GM23338 (cell line): ENCODE results near the gene KLRG1. TPM values are rescaled to one million over a fixed set of nuclear protein-coding genes. Genes with fewer than 3 reads are reported as not detected.

ENCODE experiments used
- ATAC-seq: fragments of 200-7000 bp; cut with Tn5 transposase; 3 replicates; pipeline ENCODE4 v1.9.1; 2020
- DNase-seq: peaks from one replicate; pipeline ENCODE4 v3.0.0-alpha.2; 2015; ENCODE audit warnings: low spot score
- H2AFZ ChIP-seq: fragments of 200-600 bp; sonication (generic); 2 replicates; pipeline ENCODE4 v1.8.0; 2016; ENCODE audit warnings: antibody characterized with exemption, mild to moderate bottlenecking, moderate library complexity
- H3F3A ChIP-seq: fragments of 200-600 bp; sonication (generic); replicated peaks from 2 replicates; pipeline ENCODE4 v1.8.0; 2017; ENCODE audit warnings: antibody characterized with exemption, mixed run types, low read depth
- H3K27ac ChIP-seq: fragments of 200-600 bp; sonication (generic); 2 replicates; pipeline ENCODE4 v1.6.1; 2016; ENCODE audit warnings: low read depth
- H3K27me3 ChIP-seq: fragments of 200-600 bp; sonication (generic); 2 replicates; pipeline ENCODE4 v1.8.0; 2016; ENCODE audit warnings: mild to moderate bottlenecking, mixed run types, moderate library complexity; ENCODE audit not compliant: insufficient read depth
- H3K36me3 ChIP-seq: fragments of 200-600 bp; sonication (generic); 2 replicates; pipeline ENCODE4 v1.8.0; 2016; ENCODE audit warnings: mild to moderate bottlenecking; ENCODE audit not compliant: insufficient read depth
- H3K4me1 ChIP-seq: fragments of 200-600 bp; sonication (generic); 2 replicates; pipeline ENCODE4 v1.8.0; 2016; ENCODE audit warnings: mild to moderate bottlenecking, moderate library complexity; ENCODE audit not compliant: insufficient read depth
- H3K4me2 ChIP-seq: fragments of 200-600 bp; sonication (generic); 2 replicates; pipeline ENCODE4 v1.7.1; 2017; ENCODE audit warnings: mixed run types
- H3K4me3 ChIP-seq: fragments of 200-600 bp; sonication (generic); 2 replicates; pipeline ENCODE4 v1.6.1; 2016; ENCODE audit warnings: mixed run types
- H3K79me2 ChIP-seq: fragments of 200-600 bp; sonication (generic); replicated peaks from 2 replicates; pipeline ENCODE4 v1.8.0; 2017; ENCODE audit warnings: mild to moderate bottlenecking; ENCODE audit not compliant: insufficient read depth
- H3K9me2 ChIP-seq: fragments of 200-600 bp; sonication (generic); 2 replicates; pipeline ENCODE4 v1.8.0; 2017; ENCODE audit not compliant: insufficient read depth
- H4K20me1 ChIP-seq: fragments of 200-600 bp; sonication (generic); replicated peaks from 2 replicates; pipeline ENCODE4 v1.8.0; 2017; ENCODE audit warnings: mild to moderate bottlenecking; ENCODE audit not compliant: insufficient read depth
- H3K27ac Mint-ChIP-seq: 2 replicates; pipeline ENCODE4 v1.8.0; 2020; ENCODE audit warnings: inconsistent platforms, mild to moderate bottlenecking, moderate library complexity, mixed read lengths
- H3K27me3 Mint-ChIP-seq: 3 replicates; pipeline ENCODE4 v1.8.0; 2022; ENCODE audit warnings: low read depth, mild to moderate bottlenecking, moderate library complexity, mixed read lengths, inconsistent platforms; ENCODE audit not compliant: insufficient read depth, poor library complexity
- H3K36me3 Mint-ChIP-seq: 3 replicates; pipeline ENCODE4 v1.8.0; 2021; ENCODE audit warnings: low read depth, mild to moderate bottlenecking, inconsistent platforms, moderate library complexity, mixed read lengths
- H3K4me1 Mint-ChIP-seq: 3 replicates; pipeline ENCODE4 v1.8.0; 2020; ENCODE audit warnings: mild to moderate bottlenecking, inconsistent platforms, mixed read lengths
- H3K4me3 Mint-ChIP-seq: 3 replicates; pipeline ENCODE4 v1.8.0; 2021; ENCODE audit warnings: moderate library complexity, mild to moderate bottlenecking, inconsistent platforms, mixed read lengths
- H3K9me3 Mint-ChIP-seq: 3 replicates; pipeline ENCODE4 v1.8.0; 2020; ENCODE audit warnings: moderate library complexity, mild to moderate bottlenecking, inconsistent platforms, mixed read lengths
- CREB1 ChIP-seq: fragments of 250-450 bp; sonication (Bioruptor Pico); IDR thresholded peaks from 2 replicates; pipeline ENCODE4 v1.5.0; 2020; ENCODE audit warnings: low read depth, mild to moderate bottlenecking, moderate library complexity
- CTCF ChIP-seq, 2 experiments: fragments of 200-600 bp in 1 of 2; sonication (generic) in 1 of 2; conservative IDR thresholded peaks; 2 replicates each; pipeline versions ENCODE4 v1.5.1 to v1.6.1; 2016 to 2017; ENCODE audit warnings: antibody characterized with exemption in 2 of 2, low read depth in 2 of 2, mild to moderate bottlenecking in 2 of 2, moderate library complexity in 1 of 2
- ETS1 ChIP-seq: IDR thresholded peaks from 2 replicates; pipeline ENCODE4 v1.6.1; 2016; ENCODE audit warnings: antibody characterized with exemption
- EZH2 ChIP-seq: fragments of 200-600 bp; sonication (generic); IDR thresholded peaks from one replicate; pipeline ENCODE4 v1.8.0; 2017; ENCODE audit warnings: antibody characterized with exemption, mild to moderate bottlenecking, low read depth; ENCODE audit not compliant: unreplicated experiment
- EZH2phosphoT487 ChIP-seq: fragments of 200-600 bp; sonication (generic); IDR thresholded peaks from one replicate; pipeline ENCODE4 v1.8.1; 2018; ENCODE audit warnings: antibody characterized with exemption; ENCODE audit not compliant: unreplicated experiment
- JUNB ChIP-seq: IDR thresholded peaks from one replicate; pipeline ENCODE4 v1.6.1; 2016; ENCODE audit warnings: antibody characterized with exemption; ENCODE audit not compliant: unreplicated experiment
- NANOG ChIP-seq: IDR thresholded peaks from 2 replicates; pipeline ENCODE4 v1.6.1; 2016; ENCODE audit warnings: antibody characterized with exemption, borderline replicate concordance
- POLR2AphosphoS5 ChIP-seq: IDR thresholded peaks from 2 replicates; pipeline ENCODE4 v1.6.1; 2016; ENCODE audit warnings: antibody characterized with exemption, low read depth
- REST ChIP-seq: IDR thresholded peaks from one replicate; pipeline ENCODE4 v1.6.1; 2018; ENCODE audit warnings: antibody characterized with exemption; ENCODE audit not compliant: unreplicated experiment
- STAT1 ChIP-seq: IDR thresholded peaks from one replicate; pipeline ENCODE4 v1.6.1; 2016; ENCODE audit warnings: antibody characterized with exemption; ENCODE audit not compliant: unreplicated experiment
- ZNF114 ChIP-seq: fragments of 250-450 bp; sonication (Bioruptor Pico); IDR thresholded peaks from 2 replicates; pipeline ENCODE4 v1.5.0; 2020; ENCODE audit warnings: mild to moderate bottlenecking, moderate library complexity
- ZNF331 ChIP-seq: fragments of 250-450 bp; sonication (Bioruptor Pico); IDR thresholded peaks from 2 replicates; pipeline ENCODE4 v1.5.0; 2020; ENCODE audit warnings: low read depth, mild to moderate bottlenecking, moderate library complexity
- ZNF462 ChIP-seq: fragments of 250-450 bp; sonication (Bioruptor Pico); IDR thresholded peaks from 2 replicates; pipeline ENCODE4 v1.5.0; 2020; ENCODE audit warnings: mild to moderate bottlenecking, moderate library complexity
- polyA plus RNA-seq: library from polyadenylated mRNA; unstranded; fragments of >200 nt; fragmentation: Nextera tagmentation; extraction: Ambion mirVana; gene quantifications from 2 replicates; pipeline ENCODE4 v1.2.1, GENCODE V29; 2016
- total RNA-seq: library from RNA; depleted of rRNA; stranded (reverse); fragments of >200 nt; shearing (Covaris generic); gene quantifications from 2 replicates; pipeline ENCODE4 v1.2.3, GENCODE V29; 2014

KLRG1 gene
- total and polyA plus RNA-seq, 2 experiments from 2014 or later: 5.1 to 7.9 TPM

- H2AFZ ChIP-seq: no peak overlapping the region
- H3K4me1 ChIP-seq: no peaks in the 10 kb centered on the region
- no peak overlapping the region for H3K27ac Mint-ChIP-seq
- no peak overlapping the region for H3K4me2 ChIP-seq
- no peaks in the 10 kb centered on the region for H3K27me3 ChIP-seq
- DNase-seq: no peak
- peaks cover 74% of the 10 kb centered on the region for H3K36me3 Mint-ChIP-seq
- no peak overlapping the region for H3K4me3 ChIP-seq
- H3K9me3 Mint-ChIP-seq: peaks cover 51% of the 10 kb centered on the region
- H3K27me3 Mint-ChIP-seq: peaks cover 1% of the 10 kb centered on the region
- H4K20me1 ChIP-seq: no peaks in the 10 kb centered on the region
- peaks cover 3% of the 10 kb centered on the region; the same call in 1 of the 2 replicates for H3F3A ChIP-seq
- H3K4me3 Mint-ChIP-seq: no peak overlapping the region
- H3K9me2 ChIP-seq: no peaks in the 10 kb centered on the region
- H3K79me2 ChIP-seq: no peaks in the 10 kb centered on the region
- no peaks in the 10 kb centered on the region for H3K4me1 Mint-ChIP-seq
- H3K36me3 ChIP-seq: peaks cover 20% of the 10 kb centered on the region; the same call in 1 of the 2 replicates
- no peak for TF ChIP-seq ZNF462 (CRISPR knock-in tag)
- no peak for TF ChIP-seq STAT1
- no peak for TF ChIP-seq REST
- no peak for TF ChIP-seq JUNB
- TF ChIP-seq EZH2phosphoT487: no peak
- no peak for TF ChIP-seq CTCF (conservative IDR thresholded peaks at IDR 0.05; ENCODE audit: low read depth in 2 of 2)
- no peak for TF ChIP-seq EZH2
- TF ChIP-seq NANOG: no peak
- TF ChIP-seq POLR2AphosphoS5: no peak
- TF ChIP-seq CREB1 (CRISPR knock-in tag): no peak
- TF ChIP-seq ETS1: no peak
- no peak for TF ChIP-seq ZNF331 (CRISPR knock-in tag)
- TF ChIP-seq ZNF114 (CRISPR knock-in tag): no peak
- no peak overlapping the region for H3K27ac ChIP-seq
- no peak for ATAC-seq
Measured at GRCh38 chr12:8957561-8957960, 31.8 kb upstream of the KLRG1 start.
